ENCODE results near the gene AQP12B. TPM values are rescaled to one million over a fixed set of nuclear protein-coding genes. Genes with fewer than 3 reads are reported as not detected.

AQP12B gene
- total RNA-seq, 6 experiments from 2014 or later, result not detected

DNA sequence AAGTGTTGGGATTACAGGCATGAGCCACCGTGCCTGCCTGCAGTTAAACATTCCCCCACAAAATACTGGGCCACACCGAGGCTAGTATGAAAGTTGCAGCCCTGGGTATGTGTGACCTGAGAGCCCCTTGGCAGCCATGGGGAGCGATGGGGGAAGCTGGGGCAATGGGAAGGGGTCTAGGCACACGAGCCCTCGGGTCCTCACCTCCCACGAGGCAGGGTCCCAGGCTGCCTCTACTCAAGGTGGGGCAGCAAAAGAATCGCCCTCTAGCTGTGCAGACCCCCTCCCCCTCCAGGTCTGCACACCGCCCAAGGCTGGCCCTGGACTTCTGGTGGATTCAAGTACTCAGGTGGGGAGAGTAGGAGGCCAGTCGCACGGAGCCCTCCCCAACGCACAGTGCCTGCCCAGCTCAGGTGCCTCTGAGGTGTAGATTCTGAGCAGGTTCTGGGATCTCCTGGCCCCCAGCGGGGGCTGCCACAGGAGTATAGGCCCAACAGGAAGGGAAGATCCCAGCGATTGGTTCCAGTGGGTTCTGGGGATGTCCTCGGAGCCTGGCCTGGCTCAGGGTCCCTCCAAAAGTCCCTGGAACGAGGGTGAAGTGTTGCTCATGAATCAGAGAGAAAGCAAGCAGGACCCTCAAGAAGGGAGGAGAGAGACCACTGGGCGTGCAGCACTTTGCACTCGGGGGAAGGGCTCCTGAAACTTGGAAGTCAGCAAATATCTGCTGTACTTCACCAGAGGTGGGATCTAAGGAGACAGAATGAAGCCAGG is 54.8 kb downstream of the AQP12B start:
- H3K4me1 Mint-ChIP-seq (ENCODE audit: low read depth), result no peaks in the 10 kb centered on the region; the same call in 1 of the 2 replicates
- peaks cover 2% of the 10 kb centered on the region; the same call in 1 of the 2 replicates for H3K36me3 Mint-ChIP-seq (ENCODE audit: low read depth)
- no peak for DNase-seq
- peaks cover 15% of the 10 kb centered on the region for H3K9me3 Mint-ChIP-seq
- no peak overlapping the region for H3K4me3 Mint-ChIP-seq
- no peak overlapping the region for H3K27ac Mint-ChIP-seq
- no peaks in the 10 kb centered on the region; the same call in 1 of the 2 replicates for H3K27me3 Mint-ChIP-seq (ENCODE audit: insufficient read depth)
- TF ChIP-seq, protein P1, sequence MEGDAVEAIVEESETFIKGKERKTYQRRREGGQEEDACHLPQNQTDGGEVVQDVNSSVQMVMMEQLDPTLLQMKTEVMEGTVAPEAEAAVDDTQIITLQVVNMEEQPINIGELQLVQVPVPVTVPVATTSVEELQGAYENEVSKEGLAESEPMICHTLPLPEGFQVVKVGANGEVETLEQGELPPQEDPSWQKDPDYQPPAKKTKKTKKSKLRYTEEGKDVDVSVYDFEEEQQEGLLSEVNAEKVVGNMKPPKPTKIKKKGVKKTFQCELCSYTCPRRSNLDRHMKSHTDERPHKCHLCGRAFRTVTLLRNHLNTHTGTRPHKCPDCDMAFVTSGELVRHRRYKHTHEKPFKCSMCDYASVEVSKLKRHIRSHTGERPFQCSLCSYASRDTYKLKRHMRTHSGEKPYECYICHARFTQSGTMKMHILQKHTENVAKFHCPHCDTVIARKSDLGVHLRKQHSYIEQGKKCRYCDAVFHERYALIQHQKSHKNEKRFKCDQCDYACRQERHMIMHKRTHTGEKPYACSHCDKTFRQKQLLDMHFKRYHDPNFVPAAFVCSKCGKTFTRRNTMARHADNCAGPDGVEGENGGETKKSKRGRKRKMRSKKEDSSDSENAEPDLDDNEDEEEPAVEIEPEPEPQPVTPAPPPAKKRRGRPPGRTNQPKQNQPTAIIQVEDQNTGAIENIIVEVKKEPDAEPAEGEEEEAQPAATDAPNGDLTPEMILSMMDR (IDR thresholded peaks at IDR 0.05), result no peak

DNA sequence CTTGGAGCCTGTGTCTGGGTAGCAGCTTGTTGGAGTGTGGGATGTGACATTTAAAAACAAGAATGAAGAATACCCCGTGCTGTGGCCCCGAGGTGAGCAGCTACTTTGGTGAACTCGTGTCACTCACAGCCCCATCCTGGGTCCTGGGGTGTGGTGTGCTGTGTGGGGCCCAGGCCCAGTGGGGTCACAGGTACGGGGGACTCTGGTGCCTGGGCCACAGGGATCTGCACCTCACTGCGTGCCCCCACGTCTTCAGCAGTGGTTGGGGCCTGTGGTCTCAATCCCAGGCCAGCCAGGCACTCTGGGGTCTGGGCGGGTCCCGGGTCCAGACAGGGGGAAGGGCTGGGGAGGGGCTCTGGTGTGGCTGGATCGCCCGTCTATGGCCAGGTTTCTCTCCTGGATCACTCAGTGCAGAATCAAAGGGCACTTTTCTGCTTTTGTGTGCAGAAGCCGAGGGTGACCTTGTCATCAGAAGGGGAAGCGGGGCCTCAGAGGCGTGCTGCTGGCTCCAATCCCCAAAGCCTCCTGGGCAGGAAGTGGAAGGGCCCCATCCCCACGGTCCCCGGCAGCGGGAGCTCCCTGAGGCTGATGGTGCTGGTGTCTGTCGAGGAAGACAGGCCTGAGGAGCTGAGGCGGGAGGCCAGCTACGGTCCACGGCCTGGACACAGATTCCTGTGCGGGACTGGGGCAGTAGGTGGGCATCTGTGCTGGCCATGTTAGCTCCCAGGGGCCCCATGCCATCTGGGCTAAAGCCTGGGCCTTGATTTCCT is 56.0 kb downstream of the AQP12B start:
- H3K9me3 Mint-ChIP-seq, result 0 out of 2 replicates have a peak, but pooled peaks cover 3% of the 10 kb centered on the region
- peaks cover 1% of the 10 kb centered on the region; the same call in 1 of the 2 replicates for H3K4me1 Mint-ChIP-seq (ENCODE audit: low read depth)
- H3K36me3 Mint-ChIP-seq (ENCODE audit: low read depth), result no peaks in the 10 kb centered on the region
- no peak overlapping the region for H3K27ac Mint-ChIP-seq
- no peaks in the 10 kb centered on the region; the same call in 1 of the 2 replicates for H3K27me3 Mint-ChIP-seq (ENCODE audit: insufficient read depth)
- no peak overlapping the region for H3K4me3 Mint-ChIP-seq
- DNase-seq, result no peak
- TF ChIP-seq, protein P1 (IDR thresholded peaks at IDR 0.05), result no peak

Other genes with a start within 250 kb of the AQP12B start
- gene GPC1, start 247.2 kb downstream of the AQP12B start, total RNA-seq (2021; fragmentation: NEBNext Ultra II Directional; extraction: Animal tissue kit (Norgen Biotek cat#: 25700)), result 100 to 1,000 TPM; 315 to 403 (median 350) TPM
- gene ANKMY1, start 124.9 kb downstream of the AQP12B start, total RNA-seq (2021; fragmentation: NEBNext Ultra II Directional; extraction: Animal tissue kit (Norgen Biotek cat#: 25700)), result 1 to 10 TPM; 4.4 to 5.6 (median 5.2) TPM
- 1 to 10 TPM; 3.1 to 5.0 (median 4.3) TPM for gene DUSP28, start 122.5 kb downstream of the AQP12B start, total RNA-seq (2021; fragmentation: NEBNext Ultra II Directional; extraction: Animal tissue kit (Norgen Biotek cat#: 25700))
- gene RNPEPL1, start 114.4 kb downstream of the AQP12B start, total RNA-seq (2021; fragmentation: NEBNext Ultra II Directional; extraction: Animal tissue kit (Norgen Biotek cat#: 25700)), result 10 to 100 TPM; 36.9 to 48.5 (median 43.3) TPM
- gene CAPN10, start 96.2 kb downstream of the AQP12B start, total RNA-seq (2021; fragmentation: NEBNext Ultra II Directional; extraction: Animal tissue kit (Norgen Biotek cat#: 25700)), result 10 to 100 TPM; 13.9 to 20.5 (median 15.0) TPM
- under 1 TPM in 3 of 6 experiments, not detected in 3; 0.11 to 0.28 (median 0.14) TPM for gene GPR35, start 57.4 kb downstream of the AQP12B start, total RNA-seq (2021; fragmentation: NEBNext Ultra II Directional; extraction: Animal tissue kit (Norgen Biotek cat#: 25700))
- not detected for gene AQP12A, start 9.0 kb upstream of the AQP12B start, total RNA-seq (2021; fragmentation: NEBNext Ultra II Directional; extraction: Animal tissue kit (Norgen Biotek cat#: 25700))
- not detected for gene KIF1A, start 137.3 kb upstream of the AQP12B start, total RNA-seq (2021; fragmentation: NEBNext Ultra II Directional; extraction: Animal tissue kit (Norgen Biotek cat#: 25700))
- not detected for gene AGXT, start 185.9 kb upstream of the AQP12B start, total RNA-seq (2021; fragmentation: NEBNext Ultra II Directional; extraction: Animal tissue kit (Norgen Biotek cat#: 25700))
- gene MAB21L4, start 213.3 kb upstream of the AQP12B start, total RNA-seq (2021; fragmentation: NEBNext Ultra II Directional; extraction: Animal tissue kit (Norgen Biotek cat#: 25700)), result not detected
- not detected for gene CROCC2, start 223.5 kb upstream of the AQP12B start, total RNA-seq (2021; fragmentation: NEBNext Ultra II Directional; extraction: Animal tissue kit (Norgen Biotek cat#: 25700))